ENCODE data around the gene IL37.

DNA sequence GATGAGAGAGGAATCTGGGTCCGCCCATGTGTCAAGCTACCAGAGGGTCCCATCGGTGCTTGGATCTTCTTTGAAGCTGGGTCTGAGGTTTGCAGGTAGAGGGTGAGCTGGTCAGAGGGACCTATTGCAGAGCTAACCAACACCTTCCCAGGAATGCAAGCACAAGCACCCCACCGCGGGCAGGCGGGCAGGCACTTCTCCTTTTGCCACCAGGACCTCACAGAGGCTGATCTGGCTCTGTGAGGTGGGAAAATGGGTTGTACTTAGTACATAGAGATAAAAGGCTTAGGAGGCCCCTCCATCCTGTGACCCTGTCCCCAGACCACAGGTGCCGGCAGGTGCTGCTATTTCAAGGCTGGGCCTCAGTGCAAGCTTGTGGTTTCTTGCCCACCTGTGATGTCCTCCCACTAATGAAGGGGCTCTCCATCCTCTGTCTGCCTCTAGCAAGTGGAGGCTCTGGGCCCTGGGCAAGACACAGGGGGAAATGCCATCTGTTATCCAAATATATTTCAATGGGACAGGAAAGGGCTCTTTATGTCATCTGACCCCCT, 31.4 kb upstream of the IL37 start:
- TF ChIP-seq EZH2 (IDR thresholded peaks at IDR 0.05) (no peak), POLR2AphosphoS5 (IDR thresholded peaks at IDR 0.05; ENCODE audit: borderline replicate concordance, low read depth, low read length) (no peak)
